ENCODE data around the gene NHSL1.

The NHSL1 gene, protein sequence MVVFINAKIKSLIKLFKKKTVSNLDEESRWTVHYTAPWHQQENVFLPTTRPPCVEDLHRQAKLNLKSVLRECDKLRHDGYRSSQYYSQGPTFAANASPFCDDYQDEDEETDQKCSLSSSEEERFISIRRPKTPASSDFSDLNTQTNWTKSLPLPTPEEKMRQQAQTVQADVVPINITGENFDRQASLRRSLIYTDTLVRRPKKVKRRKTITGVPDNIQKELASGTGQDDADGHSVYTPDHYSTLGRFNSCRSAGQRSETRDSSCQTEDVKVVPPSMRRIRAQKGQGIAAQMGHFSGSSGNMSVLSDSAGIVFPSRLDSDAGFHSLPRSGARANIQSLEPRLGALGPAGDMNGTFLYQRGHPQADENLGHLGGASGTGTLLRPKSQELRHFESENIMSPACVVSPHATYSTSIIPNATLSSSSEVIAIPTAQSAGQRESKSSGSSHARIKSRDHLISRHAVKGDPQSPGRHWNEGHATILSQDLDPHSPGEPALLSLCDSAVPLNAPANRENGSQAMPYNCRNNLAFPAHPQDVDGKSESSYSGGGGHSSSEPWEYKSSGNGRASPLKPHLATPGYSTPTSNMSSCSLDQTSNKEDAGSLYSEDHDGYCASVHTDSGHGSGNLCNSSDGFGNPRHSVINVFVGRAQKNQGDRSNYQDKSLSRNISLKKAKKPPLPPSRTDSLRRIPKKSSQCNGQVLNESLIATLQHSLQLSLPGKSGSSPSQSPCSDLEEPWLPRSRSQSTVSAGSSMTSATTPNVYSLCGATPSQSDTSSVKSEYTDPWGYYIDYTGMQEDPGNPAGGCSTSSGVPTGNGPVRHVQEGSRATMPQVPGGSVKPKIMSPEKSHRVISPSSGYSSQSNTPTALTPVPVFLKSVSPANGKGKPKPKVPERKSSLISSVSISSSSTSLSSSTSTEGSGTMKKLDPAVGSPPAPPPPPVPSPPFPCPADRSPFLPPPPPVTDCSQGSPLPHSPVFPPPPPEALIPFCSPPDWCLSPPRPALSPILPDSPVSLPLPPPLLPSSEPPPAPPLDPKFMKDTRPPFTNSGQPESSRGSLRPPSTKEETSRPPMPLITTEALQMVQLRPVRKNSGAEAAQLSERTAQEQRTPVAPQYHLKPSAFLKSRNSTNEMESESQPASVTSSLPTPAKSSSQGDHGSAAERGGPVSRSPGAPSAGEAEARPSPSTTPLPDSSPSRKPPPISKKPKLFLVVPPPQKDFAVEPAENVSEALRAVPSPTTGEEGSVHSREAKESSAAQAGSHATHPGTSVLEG (N-terminal part only)

DNA sequence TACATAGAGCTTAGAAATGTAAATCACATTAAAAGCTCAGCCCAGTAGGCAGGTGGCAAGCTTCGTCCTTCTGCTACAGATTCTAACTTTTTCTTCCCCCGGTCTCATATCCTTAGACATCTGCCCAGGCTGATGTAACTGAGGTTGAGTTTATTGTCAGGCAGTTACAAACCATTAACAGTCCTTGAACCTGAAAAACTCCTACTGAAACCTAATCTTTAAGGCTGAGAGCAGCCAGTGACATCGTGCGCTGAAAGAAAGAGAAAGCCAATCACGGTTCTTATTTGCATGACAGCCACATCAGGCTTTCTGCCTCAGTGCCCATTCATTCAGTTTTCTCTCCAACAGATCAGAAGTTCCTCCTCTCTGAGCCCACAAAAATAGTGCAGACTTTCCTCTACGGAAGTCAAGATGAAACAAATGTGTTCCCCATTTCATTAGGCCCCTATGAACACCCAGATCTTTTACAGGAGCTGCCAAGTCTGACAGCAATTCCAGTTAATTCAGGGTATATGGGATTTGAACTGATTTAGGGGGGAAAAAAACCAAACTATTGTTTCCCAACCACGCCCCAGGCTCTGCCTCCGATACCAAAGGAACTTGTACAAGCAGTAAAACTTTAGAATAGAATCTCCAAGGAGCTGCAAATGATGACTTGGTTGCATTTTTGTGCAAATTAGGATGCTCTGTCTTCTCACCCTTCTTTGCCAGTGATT, at the start of gene NHSL1:
NHSL1 (minus strand) TSS at position 192 of the 716 bp plus-strand sequence. CDS start 204 bp downstream, outside the sequence.
- DNase-seq (ENCODE audit: low read depth): no peak

DNA sequence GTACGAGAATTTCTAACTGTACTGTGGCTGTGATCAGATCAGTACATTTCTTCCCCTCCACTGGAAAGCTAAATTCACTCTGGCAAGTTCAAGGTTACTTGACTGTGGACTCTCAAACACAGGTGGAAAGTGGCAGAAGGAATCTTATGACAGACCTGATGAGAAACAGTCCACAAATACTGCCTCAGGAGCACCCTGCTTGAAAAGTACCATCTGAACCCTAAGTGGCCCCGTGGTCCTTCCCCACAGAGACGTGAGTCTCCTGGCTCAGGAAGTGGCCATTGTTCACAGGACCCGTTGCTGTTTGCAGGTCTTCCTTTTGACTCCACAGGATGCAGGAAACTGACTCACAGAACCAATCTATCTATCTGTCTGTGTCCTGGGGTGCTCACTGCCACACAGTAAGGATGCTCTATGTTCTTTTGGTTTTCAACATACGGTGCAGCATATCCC, 47.5 kb upstream of the NHSL1 start:
- no peak for DNase-seq (ENCODE audit: low read depth)

DNA sequence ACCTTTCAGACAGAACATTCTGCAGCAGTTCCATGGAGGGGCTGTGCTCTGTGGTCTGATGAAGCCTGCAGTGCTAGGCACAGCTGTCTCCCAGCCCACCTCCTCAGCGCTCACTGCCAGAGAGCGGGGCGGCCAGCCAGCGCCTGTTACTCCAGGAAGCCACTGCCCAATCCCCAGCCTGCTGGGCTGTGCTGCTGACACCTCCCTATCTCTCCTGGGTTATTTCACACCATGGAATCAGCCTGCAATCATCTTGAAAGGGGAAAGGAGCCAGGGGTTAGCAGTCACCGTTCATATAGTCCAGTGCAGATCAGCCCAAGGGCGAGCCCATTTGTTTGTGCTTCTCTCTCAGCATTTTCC, 46.3 kb upstream of the NHSL1 start:
- no peak for DNase-seq (ENCODE audit: low read depth)

DNA sequence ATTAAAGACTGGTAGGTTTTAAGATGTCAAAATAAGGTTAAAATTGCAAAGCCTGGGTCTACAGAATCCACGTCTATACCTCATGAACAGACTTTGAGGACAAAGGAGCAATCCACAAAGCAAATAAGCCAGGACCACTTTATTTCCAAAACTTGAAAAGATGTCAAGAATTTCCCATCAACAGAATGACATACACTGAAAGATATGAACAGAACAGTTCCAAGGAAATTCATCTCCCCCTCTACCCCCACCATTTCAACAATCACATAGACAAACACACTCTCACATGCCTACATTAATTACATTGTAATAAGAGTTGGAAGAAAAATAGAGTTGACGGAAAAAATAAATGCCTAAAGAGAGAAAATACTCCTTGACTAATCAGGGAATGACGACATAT, 45.2 kb upstream of the NHSL1 start:
- DNase-seq (ENCODE audit: low read depth): no peak

DNA sequence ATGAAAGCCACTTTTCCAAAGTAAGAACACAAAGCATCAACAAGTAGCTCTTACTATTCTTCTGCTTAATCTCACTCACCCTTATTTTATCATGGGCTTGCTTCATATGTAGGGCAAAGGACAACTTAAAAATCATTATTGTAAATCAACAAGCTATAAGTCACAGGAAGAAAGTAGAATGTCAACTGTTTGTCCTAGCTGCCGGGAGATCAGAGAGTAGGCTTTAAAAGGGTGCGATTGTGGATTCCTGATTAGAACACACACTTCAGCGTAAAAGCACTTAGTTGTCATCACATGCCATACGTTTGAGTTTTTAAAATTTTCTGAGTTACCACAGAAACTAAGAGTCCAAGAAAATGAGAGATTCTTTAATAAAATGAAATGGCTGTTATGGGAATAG, 44.4 kb upstream of the NHSL1 start:
- DNase-seq (ENCODE audit: low read depth): no peak

DNA sequence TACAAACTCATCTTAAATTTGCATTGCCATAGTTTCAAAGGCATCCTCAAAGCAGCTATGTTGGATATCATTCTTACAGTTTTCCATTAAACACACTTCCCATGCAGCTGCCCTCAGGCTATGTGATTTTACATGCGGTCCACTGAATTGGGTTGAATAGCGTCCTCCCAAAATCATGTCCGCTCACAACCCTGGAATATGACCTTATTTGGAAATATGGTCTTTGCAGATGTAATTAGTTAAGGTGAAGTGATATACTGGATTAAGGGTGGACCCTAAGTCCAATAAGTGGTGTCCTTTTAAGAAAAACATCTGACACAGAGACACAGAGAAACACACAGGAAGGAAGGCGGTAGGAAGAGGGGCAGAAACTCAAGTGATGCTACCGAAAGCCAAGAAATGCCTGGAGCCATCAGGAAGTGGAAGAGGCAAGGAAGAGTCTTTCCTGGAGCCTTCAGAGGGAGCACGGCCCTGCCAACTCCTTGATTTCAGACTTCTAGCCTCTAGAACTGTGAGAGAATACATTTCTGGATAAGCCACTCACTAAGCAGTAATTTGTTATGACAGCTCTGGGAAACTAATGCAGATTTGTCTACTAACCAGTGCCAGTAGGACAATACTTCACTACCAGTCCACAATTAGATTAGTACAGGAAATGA, 42.7 kb upstream of the NHSL1 start:
- DNase-seq (ENCODE audit: low read depth): no peak

DNA sequence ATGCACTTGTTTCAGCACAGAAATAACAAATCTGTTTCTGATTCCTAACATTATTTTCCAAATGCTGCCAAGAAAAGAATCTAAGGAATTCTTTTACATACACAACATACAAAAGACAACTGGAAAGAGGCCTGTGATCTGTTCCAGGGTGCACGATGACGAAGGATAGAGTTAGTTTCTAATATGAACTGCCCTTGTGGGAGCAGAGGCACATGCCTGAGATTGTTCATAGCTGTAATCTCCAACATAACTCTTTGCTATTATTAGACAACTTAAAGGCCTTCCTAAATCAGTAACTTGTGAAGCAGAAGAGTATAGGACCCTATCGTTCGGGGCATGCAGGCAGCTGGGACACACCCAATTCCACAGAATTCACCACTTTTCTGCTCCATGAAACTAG, 41.2 kb upstream of the NHSL1 start:
- no peak for DNase-seq (ENCODE audit: low read depth)

DNA sequence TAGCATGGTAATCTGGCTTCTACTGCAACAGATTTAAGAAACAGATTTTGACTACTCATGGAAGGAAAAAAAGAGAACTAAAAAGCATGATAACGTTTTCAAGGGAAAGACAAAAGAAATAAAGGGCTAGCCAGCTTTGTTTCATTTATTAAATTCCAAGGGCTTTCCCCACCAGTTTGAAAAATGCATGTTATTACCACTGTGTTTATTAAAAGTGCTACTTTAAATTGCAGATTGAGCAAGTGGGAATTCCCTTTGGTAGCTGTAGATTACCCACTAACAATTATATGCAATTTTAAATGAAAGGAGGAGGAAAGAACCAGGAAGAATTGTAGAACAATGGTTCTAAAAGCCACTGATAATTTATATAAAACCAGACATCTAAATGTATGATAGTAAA, 40.6 kb upstream of the NHSL1 start:
- no peak for DNase-seq (ENCODE audit: low read depth)

DNA sequence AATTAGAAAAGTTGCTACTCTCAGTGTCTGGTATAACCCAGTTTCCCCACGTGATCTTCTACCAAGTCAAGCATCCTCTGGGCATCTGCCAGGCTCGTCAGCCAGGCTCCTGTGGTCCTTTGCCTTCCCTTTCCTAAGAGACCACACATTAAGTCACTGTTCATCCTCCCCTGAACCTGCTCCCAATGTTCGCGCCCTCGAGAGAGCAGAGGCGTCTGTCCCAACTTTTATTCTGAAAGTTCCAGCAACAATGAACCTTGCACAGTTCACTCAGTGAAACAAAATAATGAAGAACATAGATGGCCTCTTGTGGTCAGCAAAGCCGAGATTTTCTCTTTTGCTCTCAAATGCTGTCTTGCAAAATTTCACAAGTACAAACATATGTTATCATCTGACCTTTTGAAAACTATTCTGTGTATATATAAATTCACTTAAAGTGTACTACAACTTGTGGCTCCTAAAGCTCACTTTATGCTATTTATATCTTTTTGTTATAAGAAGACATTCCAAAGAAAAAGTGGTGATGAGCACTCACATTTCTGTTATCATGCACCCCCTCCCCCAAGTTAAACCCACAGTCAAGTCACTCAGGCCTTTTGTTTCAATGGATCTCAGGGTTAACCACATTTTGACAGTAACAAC, 39.2 kb upstream of the NHSL1 start:
- no peak for DNase-seq (ENCODE audit: low read depth)

DNA sequence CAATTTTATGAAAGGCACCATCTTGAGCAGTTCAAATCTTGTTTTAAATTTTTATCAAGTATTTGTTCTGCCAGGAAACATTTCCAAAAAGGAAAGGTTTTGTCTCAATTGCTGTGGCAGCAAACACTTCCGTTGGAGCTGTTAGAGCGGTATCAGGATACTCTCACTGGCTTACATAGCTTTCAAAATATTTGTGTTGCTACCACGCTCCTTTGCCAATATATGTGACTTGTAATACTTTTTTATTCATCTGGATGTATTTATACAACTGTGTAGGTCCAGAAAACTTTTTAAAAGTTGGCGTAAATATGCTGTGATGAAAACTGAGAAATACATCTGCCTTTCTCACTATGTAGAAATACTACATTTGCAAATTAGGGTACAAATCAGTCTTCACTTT, 37.8 kb upstream of the NHSL1 start:
- no peak for DNase-seq (ENCODE audit: low read depth)

DNA sequence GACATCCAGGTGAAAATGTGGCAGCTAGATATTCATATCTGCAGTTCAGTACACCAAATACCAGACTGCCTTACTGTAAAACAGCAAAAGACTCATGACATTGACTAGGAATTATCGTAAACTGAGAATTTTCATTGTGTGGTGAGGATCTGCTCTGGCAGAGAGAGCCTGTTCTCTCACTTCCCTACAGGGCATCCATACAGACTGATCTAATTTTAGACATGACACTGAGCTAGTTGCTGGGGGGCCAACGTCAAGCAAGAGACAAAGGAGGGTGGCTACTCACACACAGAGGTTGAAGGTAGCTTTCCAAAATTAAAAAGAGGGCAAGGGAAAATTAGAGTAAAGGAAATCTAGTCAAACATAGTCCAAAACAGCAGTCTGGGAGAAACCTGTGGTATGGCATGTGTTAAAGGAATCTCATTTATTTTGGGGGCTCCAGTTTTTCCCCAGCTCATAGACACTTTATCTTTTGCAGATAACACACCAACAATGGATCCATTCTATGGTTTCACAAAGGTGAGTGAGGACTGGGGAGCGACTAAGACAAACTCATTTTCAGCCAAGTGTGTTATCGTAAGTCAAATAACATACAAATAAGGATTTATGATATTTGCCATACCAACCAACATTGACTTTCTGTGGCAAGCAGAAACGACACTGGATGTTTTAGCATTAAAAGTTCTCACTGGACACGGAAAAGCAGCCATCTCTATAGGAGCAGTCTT, 36.6 kb upstream of the NHSL1 start:
- no peak for DNase-seq (ENCODE audit: low read depth)

DNA sequence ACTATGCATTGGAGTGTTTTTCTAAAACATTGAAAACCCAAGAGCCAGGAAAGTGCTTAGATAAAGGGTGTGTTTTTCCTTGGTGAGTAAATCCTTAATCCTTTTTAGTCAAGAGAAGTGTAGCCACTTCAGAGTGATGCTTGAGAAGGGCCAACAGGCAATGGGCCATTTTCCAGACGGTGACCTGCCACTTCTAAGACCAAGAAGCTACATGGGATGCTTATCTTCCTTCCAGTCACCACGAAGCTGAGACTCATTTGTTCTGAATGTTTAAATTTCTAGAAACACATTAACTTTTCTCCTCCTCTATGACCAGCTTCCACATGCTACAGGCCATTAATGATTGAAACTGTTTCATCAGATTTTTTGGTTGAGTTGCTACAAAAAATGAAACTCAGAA, 34.4 kb upstream of the NHSL1 start:
- DNase-seq (ENCODE audit: low read depth): no peak

DNA sequence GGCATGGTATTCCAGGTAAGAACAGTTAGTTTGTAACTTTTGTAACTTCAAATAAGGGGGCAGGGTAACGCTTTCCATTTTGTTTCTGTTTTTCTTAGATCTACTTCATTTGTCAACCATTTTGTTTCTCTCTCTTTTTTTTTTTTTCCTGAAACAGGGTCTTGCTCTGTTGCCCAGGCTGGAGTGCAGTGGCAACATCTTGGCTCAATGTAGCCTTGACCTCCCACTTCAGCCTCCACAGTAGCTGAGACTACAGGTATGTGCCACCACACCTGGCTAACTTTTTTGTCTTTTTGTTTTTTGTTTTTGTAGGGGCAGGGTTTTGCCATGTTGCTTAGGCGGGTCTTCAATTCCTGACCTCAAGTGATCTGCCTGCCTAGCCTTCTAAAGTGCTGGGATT, 32.1 kb upstream of the NHSL1 start:
- DNase-seq (ENCODE audit: low read depth): no peak

DNA sequence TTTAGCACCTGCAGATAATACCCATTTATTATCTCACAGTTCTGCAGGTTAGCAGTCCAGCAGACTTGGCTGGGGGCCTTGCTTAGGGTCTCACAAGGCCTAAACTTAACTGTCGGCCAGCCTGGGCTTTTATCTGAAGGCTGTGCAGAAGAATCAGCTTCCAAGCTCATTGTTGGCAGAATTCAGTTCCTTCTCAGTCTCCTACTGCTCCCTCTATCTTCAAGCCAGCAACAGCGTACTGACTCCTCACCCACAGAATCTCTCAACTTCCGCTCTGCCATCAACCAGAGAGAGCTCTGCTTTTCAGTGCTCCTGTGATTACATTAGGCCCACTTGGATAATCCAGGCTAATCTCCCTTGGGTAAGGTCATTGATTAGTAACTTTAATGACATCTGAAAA, 30.2 kb upstream of the NHSL1 start:
- DNase-seq (ENCODE audit: low read depth): no peak

DNA sequence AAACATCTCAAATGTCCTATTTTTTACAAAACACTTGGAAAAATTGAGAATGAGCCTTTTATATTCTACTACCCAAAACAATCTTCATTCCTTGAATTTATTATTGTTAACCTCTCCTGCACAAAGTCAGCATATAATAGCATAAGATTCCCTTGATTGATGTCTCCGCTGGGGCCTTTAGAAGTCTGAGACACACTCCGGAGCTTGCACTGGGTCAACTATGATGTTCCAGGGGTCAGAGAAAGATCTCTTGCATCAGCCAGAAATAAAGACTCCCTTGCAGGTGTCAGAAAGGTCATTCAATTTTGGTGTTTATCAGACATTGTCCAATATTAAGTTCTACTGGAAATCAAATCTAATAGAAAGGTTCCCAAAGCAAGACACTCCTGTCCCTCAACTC, 29.7 kb upstream of the NHSL1 start:
- DNase-seq (ENCODE audit: low read depth): no peak

DNA sequence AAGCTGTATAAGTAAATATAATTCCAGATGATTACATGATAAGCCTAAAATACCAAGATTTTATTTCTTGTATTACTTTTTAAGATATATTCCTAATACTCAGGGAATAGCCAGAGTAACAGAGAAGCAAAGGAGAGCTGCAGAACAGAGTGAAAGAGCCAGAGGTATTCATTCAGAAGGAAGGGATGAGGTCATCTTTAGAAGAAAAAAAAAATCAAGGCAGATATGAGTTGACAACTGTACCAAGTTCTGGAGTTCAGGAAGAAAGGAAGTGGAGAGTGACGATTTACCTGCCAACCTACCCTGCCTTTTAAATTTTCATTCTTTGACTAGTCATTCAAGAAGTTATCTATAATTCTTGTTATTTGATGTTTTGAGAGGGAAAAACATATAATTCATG, 28.8 kb upstream of the NHSL1 start:
- DNase-seq (ENCODE audit: low read depth): no peak

DNA sequence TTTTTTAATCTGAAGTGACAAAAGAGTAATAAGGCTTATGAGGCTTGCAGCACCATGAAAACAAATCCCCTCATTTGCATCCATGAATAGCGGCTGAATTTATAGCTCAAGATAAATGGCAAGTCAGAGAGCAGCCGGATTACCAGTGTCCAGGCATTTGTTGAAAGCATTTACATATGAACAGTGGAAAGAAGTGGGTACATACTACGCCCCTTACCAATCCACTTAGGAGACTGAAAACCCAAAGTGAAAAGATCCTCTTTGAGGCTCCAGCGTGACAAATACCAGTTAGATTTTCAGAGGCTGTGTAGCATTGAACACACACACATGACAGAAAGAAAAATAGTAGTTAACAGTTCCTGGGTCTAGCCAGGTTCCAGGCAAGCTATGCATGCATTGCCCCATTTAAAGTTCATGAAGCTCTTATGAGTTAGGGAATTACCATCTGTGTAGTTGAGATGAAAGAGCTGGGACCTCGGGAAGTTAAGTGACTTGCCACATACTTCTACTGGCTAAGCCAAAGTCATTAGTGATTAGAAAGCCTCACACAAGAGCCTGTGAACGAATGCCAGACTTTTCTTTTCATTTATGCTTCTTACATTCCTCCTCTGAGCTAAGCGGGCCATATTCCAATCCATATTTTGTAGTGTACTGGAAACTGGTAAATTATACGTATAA, 28.3 kb upstream of the NHSL1 start:
- DNase-seq (ENCODE audit: low read depth): no peak

DNA sequence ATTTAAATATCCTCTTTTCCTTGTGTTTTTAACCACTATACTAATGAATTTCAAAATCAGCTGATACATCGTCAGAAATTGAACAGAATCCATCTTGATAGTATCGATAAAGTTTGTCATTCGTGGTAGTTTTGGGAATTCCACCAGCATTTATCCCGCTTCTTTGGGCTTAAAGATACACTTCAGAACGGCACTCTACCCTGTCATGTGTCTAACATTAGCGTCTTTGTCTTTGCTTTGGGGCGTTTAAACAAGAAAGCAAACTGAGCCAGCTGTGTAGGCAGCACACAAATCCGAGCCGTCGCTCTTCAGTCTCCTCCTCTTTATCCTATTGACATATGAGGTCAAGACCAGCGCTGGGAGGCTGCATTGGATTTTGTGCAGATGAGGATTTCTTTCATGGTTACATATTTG, 27.5 kb upstream of the NHSL1 start:
- no peak for DNase-seq (ENCODE audit: low read depth)

DNA sequence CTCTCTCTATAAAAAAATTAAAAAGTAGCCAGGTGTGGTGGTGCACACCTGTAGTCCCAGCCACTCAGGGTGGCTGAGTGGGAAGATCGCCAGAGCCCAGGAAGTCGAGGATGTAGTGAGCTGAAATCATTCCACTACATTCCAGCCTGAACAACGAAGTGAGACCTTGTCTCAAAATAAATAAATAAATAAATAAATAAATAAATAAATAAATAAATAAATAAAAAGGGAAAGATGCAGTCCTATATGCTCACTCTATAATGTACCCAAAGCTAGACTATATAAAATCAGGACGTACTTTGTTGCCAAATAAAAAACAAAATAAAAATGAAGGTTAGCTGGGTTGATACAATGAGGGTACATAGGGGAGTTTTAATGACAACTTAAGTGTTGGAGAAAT, 26.1 kb upstream of the NHSL1 start:
- no peak for DNase-seq (ENCODE audit: low read depth)

DNA sequence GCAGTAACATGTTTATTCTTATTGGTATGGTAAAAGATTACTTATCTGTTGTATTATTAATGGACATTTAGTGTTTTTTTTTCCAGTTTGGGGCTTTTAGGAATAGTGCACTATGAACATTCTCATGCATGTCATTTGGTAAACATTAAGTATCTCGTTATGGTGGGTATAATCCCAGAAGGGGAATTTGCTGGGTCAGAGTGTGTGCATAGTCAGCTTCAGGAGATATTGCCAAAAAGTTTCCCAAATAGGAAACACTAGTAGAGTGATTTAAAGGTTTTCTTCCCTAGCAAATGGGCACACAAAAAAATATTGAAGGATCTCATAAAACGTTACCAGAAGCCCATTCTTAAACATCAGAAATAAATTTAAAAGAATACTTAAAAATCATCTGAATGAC, 25.2 kb upstream of the NHSL1 start:
- no peak for DNase-seq (ENCODE audit: low read depth)
